Neuronal stem cell (in vitro differentiated cells): ENCODE results near the gene ADD1.
A peak's percentile ranks its signal among the peaks of the same experiment; 100 is the strongest.

ENCODE experiments used
- DNase-seq: peaks from one replicate; pipeline ENCODE4 v3.0.0-alpha.2; 2013; ENCODE audit warnings: low spot score
- H2AFZ ChIP-seq: one replicate; pipeline ENCODE4 v1.6.1; 2013; ENCODE audit warnings: mild to moderate bottlenecking, low read length, inconsistent platforms
- H2AK5ac ChIP-seq: 2 replicates; pipeline ENCODE4 v1.6.1; 2013; ENCODE audit warnings: low read depth, mild to moderate bottlenecking, inconsistent platforms, low read length, moderate library complexity, mixed read lengths
- H2BK120ac ChIP-seq: 2 replicates; pipeline ENCODE4 v1.6.1; 2013; ENCODE audit warnings: low read depth, mild to moderate bottlenecking, inconsistent platforms, low read length, moderate library complexity, mixed read lengths
- H2BK12ac ChIP-seq: one replicate; pipeline ENCODE4 v1.6.1; 2013; ENCODE audit warnings: low read length, inconsistent platforms
- H2BK15ac ChIP-seq: 2 replicates; pipeline ENCODE4 v1.6.1; 2013; ENCODE audit warnings: mild to moderate bottlenecking, low read length, inconsistent platforms, mixed read lengths
- H2BK5ac ChIP-seq: one replicate; pipeline ENCODE4 v1.6.1; 2013; ENCODE audit warnings: inconsistent platforms, mild to moderate bottlenecking, low read length, moderate library complexity
- H3K14ac ChIP-seq: one replicate; pipeline ENCODE4 v1.6.1; 2013; ENCODE audit warnings: low read length, inconsistent platforms
- H3K18ac ChIP-seq: 2 replicates; pipeline ENCODE4 v1.6.1; 2013; ENCODE audit warnings: low read length, inconsistent platforms
- H3K23ac ChIP-seq: 2 replicates; pipeline ENCODE4 v1.6.1; 2013; ENCODE audit warnings: low read depth, mild to moderate bottlenecking, mixed read lengths, low read length, inconsistent platforms; ENCODE audit not compliant: poor library complexity
- H3K27ac ChIP-seq: replicated peaks from 3 replicates; pipeline ENCODE4 v1.5.1; 2013; ENCODE audit warnings: low read length, inconsistent platforms
- H3K27me3 ChIP-seq, 3 experiments: 2 replicates each; pipeline ENCODE4 v1.6.1; 2013; ENCODE audit warnings: low read length in 3 of 3, mild to moderate bottlenecking in 2 of 3, inconsistent platforms in 1 of 3, low read depth in 1 of 3, mixed read lengths in 1 of 3, moderate library complexity in 1 of 3; ENCODE audit not compliant: control insufficient read depth in 3 of 3, insufficient read depth in 3 of 3
- H3K36me3 ChIP-seq, 2 donors: replicated peaks in 1 of 2; 2 replicates each; pipeline ENCODE4 v1.6.1; 2013; ENCODE audit warnings: low read length in 2 of 2; ENCODE audit not compliant: control insufficient read depth in 2 of 2, insufficient read depth in 2 of 2
- H3K4ac ChIP-seq: 2 replicates; pipeline ENCODE4 v1.6.1; 2013; ENCODE audit warnings: inconsistent platforms, mild to moderate bottlenecking, low read length, moderate library complexity
- H3K4me1 ChIP-seq, 2 donors: 1 replicate in 1 of 2; 2 replicates in 1 of 2; pipeline ENCODE4 v1.6.1; 2013; ENCODE audit warnings: low read length in 2 of 2, low read depth in 1 of 2; ENCODE audit not compliant: control insufficient read depth in 2 of 2, insufficient read depth in 1 of 2
- H3K4me2 ChIP-seq: one replicate; pipeline ENCODE4 v1.6.1; 2013; ENCODE audit warnings: mild to moderate bottlenecking, low read length, inconsistent platforms; ENCODE audit not compliant: insufficient read depth, poor library complexity, severe bottlenecking
- H3K4me3 ChIP-seq, 2 donors: 2 replicates each; pipeline ENCODE4 v1.5.1; 2013; ENCODE audit warnings: low read length in 2 of 2, mild to moderate bottlenecking in 2 of 2, inconsistent platforms in 1 of 2, moderate library complexity in 1 of 2
- H3K79me1 ChIP-seq: one replicate; pipeline ENCODE4 v1.6.1; 2013; ENCODE audit warnings: low read depth, mild to moderate bottlenecking, inconsistent platforms, low read length, moderate library complexity
- H3K9ac ChIP-seq: one replicate; pipeline ENCODE4 v1.6.1; 2013; ENCODE audit warnings: mild to moderate bottlenecking, low read depth, low read length, inconsistent platforms; ENCODE audit not compliant: poor library complexity
- H3K9me3 ChIP-seq, 2 donors: replicated peaks in 1 of 2; 2 replicates each; pipeline versions ENCODE3 to v1.6.1; 2013; ENCODE audit warnings: low read length in 2 of 2, mild to moderate bottlenecking in 2 of 2, inconsistent platforms in 1 of 2, low read depth in 1 of 2, mixed read lengths in 1 of 2, moderate library complexity in 1 of 2; ENCODE audit not compliant: control insufficient read depth in 2 of 2, insufficient read depth in 1 of 2
- H4K8ac ChIP-seq: one replicate; pipeline ENCODE4 v1.6.1; 2013; ENCODE audit warnings: low read depth, mild to moderate bottlenecking, inconsistent platforms, low read length, moderate library complexity
- H4K91ac ChIP-seq: one replicate; pipeline ENCODE4 v1.6.1; 2013; ENCODE audit warnings: low read length, low read depth, mild to moderate bottlenecking, inconsistent platforms; ENCODE audit not compliant: poor library complexity
- WGBS, 2 donors: extraction: QIAGEN DNeasy Blood & Tissue Kit; methylation state at CpG; one replicate each; pipeline ENCODE4 v1.1.7; 2013; ENCODE audit warnings: missing lambda C conversion rate in 2 of 2, mixed read lengths in 1 of 2; ENCODE audit not compliant: insufficient read length in 2 of 2, insufficient replicate concordance in 1 of 2; ENCODE audit errors: extremely low coverage in 2 of 2; 5-methylcytosine and 5-hydroxymethylcytosine counted together

Gene ADD1

GRCh38 chr4:2800691-2801596 is 42.7 kb upstream of the ADD1 start:
- peak overlapping the region; percentile 26 to 46 for H3K4me3 ChIP-seq

GRCh38 chr4:2802618-2803531 is 40.8 kb upstream of the ADD1 start:
- no CpG with 5 or more reads among the region's 27 CpGs for WGBS, 2 donors
- no peak overlapping the region for H3K4me3 ChIP-seq
- no peaks in the 10 kb centered on the region for H3K79me1 ChIP-seq
- no peak overlapping the region for H3K9ac ChIP-seq
- no peak for DNase-seq
- H2AK5ac ChIP-seq = peak overlapping the region; percentile 94
- no peak overlapping the region for H4K91ac ChIP-seq
- H2BK120ac ChIP-seq = no peak overlapping the region
- peak overlapping the region; percentile 35 for H3K18ac ChIP-seq
- no peak overlapping the region for H2BK15ac ChIP-seq
- peak overlapping the region; percentile 29 for H3K23ac ChIP-seq
- no peak overlapping the region for H2AFZ ChIP-seq
- no peak overlapping the region for H3K4ac ChIP-seq
- peaks cover 0 to 2% of the 10 kb centered on the region in 2 donors for H3K9me3 ChIP-seq
- no peak overlapping the region for H2BK12ac ChIP-seq
- H3K4me2 ChIP-seq = no peak overlapping the region
- H3K27me3 ChIP-seq = no peaks in the 10 kb centered on the region
- peak overlapping the region; percentile 15 for H2BK5ac ChIP-seq
- H4K8ac ChIP-seq = no peak overlapping the region
- H3K36me3 ChIP-seq = no peaks in the 10 kb centered on the region
- H3K27ac ChIP-seq = no peak overlapping the region
- H3K14ac ChIP-seq = peak overlapping the region; percentile 40
- H3K4me1 ChIP-seq = peaks cover 18 to 40% of the 10 kb centered on the region in 2 donors

More at GRCh38 chr4:2800691-2801596, 42.7 kb upstream of the ADD1 start:
- Histone ChIP-seq H3K14ac (no peak overlapping the region), H3K36me3 (no peaks in the 10 kb centered on the region), H3K4me2 (peak overlapping the region; percentile 21), H2BK120ac (no peak overlapping the region), H3K27me3 (no peaks in the 10 kb centered on the region), H3K9ac (peak overlapping the region; percentile 86), H3K18ac (peak overlapping the region; percentile 97), H3K27ac (peak overlapping the region; percentile 57), H3K23ac (peak overlapping the region; percentile 60), H4K8ac (no peak overlapping the region), H2BK12ac (no peak overlapping the region), H3K9me3 (peaks cover 0 to 2% of the 10 kb centered on the region in 2 donors), H2AK5ac (peak overlapping the region; percentile 79), H2BK15ac (peak overlapping the region; percentile 11), H3K4me1 (peaks cover 16 to 31% of the 10 kb centered on the region in 2 donors), H2BK5ac (peak overlapping the region; percentile 87), H2AFZ (peak overlapping the region; percentile 89), H4K91ac (peak overlapping the region; percentile 19), H3K79me1 (no peaks in the 10 kb centered on the region), H3K4ac (no peak overlapping the region)
- WGBS, 2 donors = no CpG with 5 or more reads among the region's 29 CpGs
- peak; percentile 57 for DNase-seq

- no peak overlapping the region for H3K4me3 ChIP-seq
- no peak for DNase-seq
- WGBS, 2 donors = no CpG with 5 or more reads among the region's 20 CpGs
These were observed 39.8 kb upstream of the ADD1 start for GRCh38 chr4:2803624-2804448.

More at GRCh38 chr4:2803624-2804448, 39.8 kb upstream of the ADD1 start:
- Histone ChIP-seq H2BK5ac (peak overlapping the region; percentile 44), H3K4me1 (peaks cover 18 to 37% of the 10 kb centered on the region in 2 donors), H3K36me3 (no peaks in the 10 kb centered on the region), H2BK12ac (peak overlapping the region; percentile 1), H3K79me1 (no peaks in the 10 kb centered on the region), H3K23ac (peak overlapping the region; percentile 34), H2BK15ac (no peak overlapping the region), H3K9me3 (peaks cover 0 to 2% of the 10 kb centered on the region in 2 donors), H3K14ac (peak overlapping the region; percentile 6), H4K8ac (no peak overlapping the region), H3K9ac (peak overlapping the region; percentile 12), H3K4ac (no peak overlapping the region), H4K91ac (no peak overlapping the region), H3K27me3 (no peaks in the 10 kb centered on the region), H2AK5ac (peak overlapping the region; percentile 95), H2BK120ac (no peak overlapping the region), H3K27ac (no peak overlapping the region), H2AFZ (no peak overlapping the region), H3K4me2 (no peak overlapping the region), H3K18ac (no peak overlapping the region)
